ENCODE measurements around the gene FXYD2. TPM values are rescaled to one million over a fixed set of nuclear protein-coding genes. Genes with fewer than 3 reads are reported as not detected.

The FXYD2 gene
- total RNA-seq, 6 experiments from 2014 or later, result 9.3 to 13.7 (median 11.4) TPM

- intact Hi-C loops (cut with DNase I), result no loop called here
- ATAC-seq (no peak), DNase-seq (no peak)
- 62% methylated on average over 4 of the region's 5 CpGs for WGBS (ENCODE audit: insufficient coverage, low coverage, low lambda C conversion rate, missing lambda C conversion rate)
- peaks cover 0 to 4% of the 10 kb centered on the region in 2 donors for H3K27me3 ChIP-seq
- no peak for TF ChIP-seq POLR2A (IDR thresholded peaks at IDR 0.05)
- no peak for TF ChIP-seq CTCF (IDR thresholded peaks at IDR 0.05)
- H3K27ac ChIP-seq, result no peak overlapping the region
- no peaks in the 10 kb centered on the region for H3K9me3 ChIP-seq
- H3K4me1 ChIP-seq, result no peaks in the 10 kb centered on the region
- H3K36me3 ChIP-seq, result no peaks in the 10 kb centered on the region
- no peak overlapping the region for H3K4me3 ChIP-seq
These were observed 47.2 kb upstream of the FXYD2 start for GRCh38 chr11:117871784-117872183.

- 82% methylated on average over 15 of the region's 18 CpGs for WGBS (ENCODE audit: insufficient coverage, low coverage, low lambda C conversion rate, missing lambda C conversion rate)
- Histone ChIP-seq H3K36me3 (no peaks in the 10 kb centered on the region), H3K9me3 (no peaks in the 10 kb centered on the region), H3K27me3 (no peaks in the 10 kb centered on the region), H3K4me3 (no peak overlapping the region), H3K4me1 (no peaks in the 10 kb centered on the region), H3K27ac (no peak overlapping the region)
- TF ChIP-seq CTCF (IDR thresholded peaks at IDR 0.05) (no peak), POLR2A (IDR thresholded peaks at IDR 0.05) (no peak)
- ATAC-seq (no peak), DNase-seq (no peak)
- intact Hi-C loops (cut with DNase I), result no loop called here
These were observed 46.6 kb upstream of the FXYD2 start for GRCh38 chr11:117871160-117871559.

- TF ChIP-seq CTCF (IDR thresholded peaks at IDR 0.05) (no peak), POLR2A (IDR thresholded peaks at IDR 0.05) (no peak)
- ATAC-seq (peak in 1 of 4 donors; percentile 6), DNase-seq (no peak)
- Histone ChIP-seq H3K27me3 (no peaks in the 10 kb centered on the region), H3K4me1 (no peaks in the 10 kb centered on the region), H3K27ac (no peak overlapping the region), H3K36me3 (no peaks in the 10 kb centered on the region), H3K9me3 (no peaks in the 10 kb centered on the region), H3K4me3 (no peak overlapping the region)
- 74% methylated on average over 6 of the region's 9 CpGs for WGBS (ENCODE audit: insufficient coverage, low coverage, low lambda C conversion rate, missing lambda C conversion rate)
- intact Hi-C loops (cut with DNase I), result no loop called here
These were observed 45.8 kb upstream of the FXYD2 start for GRCh38 chr11:117870103-117870952.

- Histone ChIP-seq H3K4me3 (no peak overlapping the region), H3K4me1 (no peaks in the 10 kb centered on the region), H3K36me3 (no peaks in the 10 kb centered on the region), H3K27ac (no peak overlapping the region), H3K9me3 (no peaks in the 10 kb centered on the region), H3K27me3 (no peaks in the 10 kb centered on the region)
- intact Hi-C loops (cut with DNase I), result no loop called here
- DNase-seq, result no peak
- TF ChIP-seq POLR2A (IDR thresholded peaks at IDR 0.05), result no peak
- no peak for TF ChIP-seq CTCF (IDR thresholded peaks at IDR 0.05)
- no peak for ATAC-seq
- 63% methylated on average over 2 of the region's 4 CpGs for WGBS (ENCODE audit: insufficient coverage, low coverage, low lambda C conversion rate, missing lambda C conversion rate)
These were observed 45.1 kb upstream of the FXYD2 start for GRCh38 chr11:117869604-117870003.

Data from right lobe of liver (tissue), 6 donors.